SIG-M5 treated with dmso at 0.1 percent for 504 hours (cell line): ENCODE measurements around the gene MAP1B.
"Not testable (repeated sequence)": the region's sequence is repeated elsewhere in the genome, so short reads cannot be mapped to it uniquely, and the experiment has no call there.

ENCODE experiments used
- DNase-seq: peaks from one replicate; lab custom pipeline; 2025; ENCODE audit not compliant: unreplicated experiment; lab: John Stamatoyannopoulos, UW

MAP1B gene

GRCh38 chr5:72107131-72107900, at the start of gene MAP1B:
Gene MAP1B (plus strand): TSS chr5:72107475. CDS start chr5:72107532, 57 bp downstream.
- no peak for DNase-seq

GRCh38 chr5:72057816-72058215, 49.5 kb upstream of the MAP1B start:
- no peak for DNase-seq

DNA sequence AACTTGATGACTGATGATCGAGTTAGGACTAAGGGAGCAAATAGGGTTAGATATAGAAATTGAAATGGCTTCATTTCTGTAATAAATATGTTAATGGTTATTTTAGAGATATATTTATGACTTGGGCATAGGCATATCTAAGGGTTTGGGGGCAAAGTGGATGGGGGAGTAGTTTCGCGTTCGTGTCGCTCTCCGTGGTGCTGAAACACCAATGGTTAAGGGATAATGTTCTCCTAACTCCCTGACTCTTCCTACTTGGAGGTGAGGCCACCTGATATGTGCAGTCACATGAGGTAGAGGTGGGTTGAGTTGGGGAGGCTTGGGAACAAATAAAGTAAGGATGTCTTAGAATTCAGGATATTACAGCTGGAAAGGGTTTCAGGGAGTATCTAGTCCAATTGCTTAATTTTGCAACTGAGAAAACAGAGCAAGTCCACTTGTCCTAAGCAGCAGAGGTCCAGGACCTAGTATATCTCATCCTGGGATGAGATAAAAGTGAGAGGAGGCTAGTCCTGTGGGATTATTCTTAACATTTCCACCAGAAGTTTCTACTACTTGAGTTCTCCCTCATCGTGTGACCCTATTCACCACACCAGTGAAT, 44.0 kb upstream of the MAP1B start:
- DNase-seq, result peak; percentile 14

GRCh38 chr5:72064801-72065570, 42.3 kb upstream of the MAP1B start:
- no peak for DNase-seq

- DNase-seq, result no peak
These were observed 41.5 kb upstream of the MAP1B start for GRCh38 chr5:72065751-72066255.

GRCh38 chr5:72066705-72067107, 40.6 kb upstream of the MAP1B start:
- DNase-seq, result no peak

DNA sequence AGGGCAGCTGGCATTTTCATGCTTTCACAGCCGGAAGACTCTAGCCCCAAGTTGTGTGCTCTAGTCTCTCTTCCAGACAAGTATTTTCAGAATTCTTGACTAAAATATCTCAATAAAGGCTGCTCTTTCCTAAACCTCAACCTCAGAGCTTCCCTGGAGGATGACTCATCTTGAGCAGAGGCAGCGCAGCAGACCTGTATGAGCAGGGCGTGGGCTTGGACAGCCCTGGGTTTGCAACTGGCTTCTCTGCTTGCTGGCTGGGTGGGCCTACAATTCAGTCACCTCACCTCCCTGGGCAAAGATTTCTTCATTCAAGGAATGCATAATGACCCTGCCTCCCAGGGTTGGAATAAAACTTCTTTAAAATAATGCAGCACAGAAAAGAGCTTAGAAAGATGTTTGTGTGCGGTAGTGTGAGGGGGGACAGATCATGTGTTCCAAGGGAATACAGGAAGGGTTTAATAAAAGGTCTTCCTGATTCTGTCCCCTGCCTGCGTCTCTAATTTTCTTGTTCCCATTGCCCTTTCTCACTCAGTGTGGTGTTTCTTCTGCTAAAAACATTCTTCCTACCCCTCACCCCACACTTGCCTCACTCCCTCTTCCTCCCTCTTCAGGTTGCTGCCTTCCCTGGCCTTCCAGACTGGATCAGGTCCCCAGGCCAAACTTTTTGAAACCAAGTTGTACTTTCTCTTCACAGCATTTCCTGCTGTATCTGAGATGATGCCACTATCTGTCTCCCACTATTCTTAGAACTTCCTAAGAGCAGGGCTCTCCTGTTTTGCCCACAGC, 39.4 kb upstream of the MAP1B start:
- DNase-seq, result no peak

DNA sequence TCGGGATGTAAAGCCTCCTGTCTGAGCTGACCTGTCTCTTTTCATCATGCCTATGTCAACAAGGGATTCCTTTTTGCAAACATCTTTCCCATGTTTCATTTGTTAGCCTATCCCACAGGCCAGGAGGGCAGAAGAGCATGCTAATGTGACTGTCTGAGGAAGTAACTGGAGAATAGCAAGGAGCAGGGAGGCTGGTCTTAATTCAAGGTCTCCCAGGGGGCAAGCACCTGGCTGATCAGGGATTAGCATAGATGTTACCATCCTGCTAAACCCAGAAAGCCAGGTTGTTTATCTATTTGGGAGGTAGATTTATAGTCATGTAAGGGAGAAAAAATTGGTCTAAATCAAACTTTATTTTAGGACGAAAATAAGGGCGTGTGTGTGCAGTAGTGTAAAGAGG, 36.7 kb upstream of the MAP1B start:
- no peak for DNase-seq

DNA sequence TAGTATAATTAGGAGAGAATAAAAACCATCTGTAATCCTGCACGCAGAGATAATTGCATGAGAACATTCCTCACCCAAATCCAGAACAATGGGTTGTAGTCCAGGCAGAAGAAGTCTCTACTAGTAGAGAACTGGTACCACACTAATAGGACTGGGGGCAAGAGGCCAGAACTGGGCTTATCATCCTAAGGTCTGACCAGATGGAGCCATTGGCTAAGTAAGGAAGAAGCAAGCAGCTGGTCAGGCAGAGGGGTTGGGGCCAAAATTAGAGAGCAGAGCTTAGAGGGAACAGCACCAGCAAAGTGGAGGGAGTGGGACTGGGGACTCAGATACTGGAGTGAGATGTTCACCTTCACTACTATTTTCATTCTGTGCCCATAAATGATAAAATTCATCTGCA, 35.4 kb upstream of the MAP1B start:
- no peak for DNase-seq

GRCh38 chr5:72074251-72074650, 33.0 kb upstream of the MAP1B start:
- no peak for DNase-seq

GRCh38 chr5:72075461-72075860, 31.8 kb upstream of the MAP1B start:
- DNase-seq, result no peak

GRCh38 chr5:72076621-72077300, 30.5 kb upstream of the MAP1B start:
- DNase-seq, result no peak

GRCh38 chr5:72077390-72077789, 29.9 kb upstream of the MAP1B start:
- no peak for DNase-seq

- no peak for DNase-seq
These were observed 28.0 kb upstream of the MAP1B start for GRCh38 chr5:72079288-72079687.

GRCh38 chr5:72082048-72082447, 25.2 kb upstream of the MAP1B start:
- DNase-seq, result no peak

- DNase-seq, result no peak
These were observed 22.4 kb upstream of the MAP1B start for GRCh38 chr5:72084876-72085275.

DNA sequence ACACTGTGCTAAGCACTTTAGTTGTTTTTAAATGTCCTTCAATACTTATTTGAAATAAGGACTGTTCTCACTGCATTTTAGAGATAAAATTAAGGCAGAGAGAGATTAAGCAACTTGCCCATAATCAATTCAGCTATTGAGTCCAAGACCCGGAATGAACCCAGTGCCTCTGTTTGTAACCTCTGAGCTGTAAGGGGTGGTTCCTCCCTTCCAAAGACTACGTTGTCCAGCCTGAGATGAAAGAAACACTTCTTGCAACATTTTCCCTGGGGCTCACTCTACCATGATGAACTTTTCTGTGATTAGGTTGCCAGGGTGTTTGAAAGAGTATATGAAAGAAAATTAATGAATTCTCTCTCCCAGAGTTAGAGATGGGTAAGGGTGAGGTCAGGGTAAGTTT, 22.0 kb upstream of the MAP1B start:
- DNase-seq, result no peak

- not testable (repeated sequence) for DNase-seq
These were observed 17.6 kb upstream of the MAP1B start for GRCh38 chr5:72089713-72090112.

GRCh38 chr5:72092074-72092473, 15.2 kb upstream of the MAP1B start:
- DNase-seq, result no peak

GRCh38 chr5:72093217-72093616, 14.1 kb upstream of the MAP1B start:
- no peak for DNase-seq
